Fibroblast of skin of scalp (primary cell): ENCODE data around the gene USB1.

Source experiments
- DNase-seq: peaks from one replicate; pipeline ENCODE4 v3.0.0-alpha.2; 2013

USB1 gene

DNA sequence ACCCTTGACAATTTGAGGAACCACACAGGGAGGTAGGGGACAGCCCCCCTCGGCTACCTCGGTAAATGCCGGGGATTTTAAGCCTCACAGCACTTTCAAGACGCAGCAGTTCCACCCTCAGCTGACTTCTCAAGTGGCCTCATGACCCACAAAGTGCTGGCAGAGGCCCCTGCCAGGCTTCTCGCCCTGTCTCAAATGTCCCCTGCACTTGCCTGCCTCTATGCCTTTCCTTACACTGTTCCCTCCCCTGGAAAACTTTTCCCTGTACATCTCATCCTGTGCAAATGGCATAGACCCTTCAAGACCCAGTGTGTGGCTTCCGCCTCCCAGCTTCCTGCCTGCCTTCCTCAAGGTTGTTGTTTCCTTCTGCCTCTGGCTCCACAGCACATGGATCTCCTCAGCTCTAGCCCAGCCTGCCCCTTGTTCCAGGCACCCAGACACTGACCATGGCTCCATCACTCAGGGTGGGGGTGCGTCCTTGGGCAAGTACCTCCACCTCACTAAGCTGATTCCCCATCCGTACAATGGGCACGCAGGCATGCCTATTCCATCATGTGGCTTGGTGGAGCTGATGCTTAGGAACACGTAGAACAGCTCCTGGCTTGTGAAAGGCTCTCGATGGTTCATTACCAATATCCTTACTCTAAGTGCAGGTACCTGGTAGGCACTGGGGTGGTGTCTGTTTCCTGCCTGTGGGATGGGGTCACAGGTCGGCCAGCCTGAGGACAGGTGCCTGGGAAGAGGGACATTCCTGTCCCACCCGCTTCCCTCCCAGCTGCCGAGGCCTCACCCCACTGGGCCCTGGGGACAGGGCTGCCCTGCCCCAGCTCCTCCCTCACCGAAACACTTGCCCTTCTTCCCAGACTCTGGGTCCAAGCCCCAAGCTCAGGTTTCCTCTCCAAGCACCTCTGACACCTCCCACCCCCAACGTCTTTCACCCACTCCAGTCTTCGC, 48.3 kb downstream of the USB1 start:
- no peak for DNase-seq

- DNase-seq: no peak
Measured at GRCh38 chr16:58051296-58051695, 50.1 kb downstream of the USB1 start.

DNA sequence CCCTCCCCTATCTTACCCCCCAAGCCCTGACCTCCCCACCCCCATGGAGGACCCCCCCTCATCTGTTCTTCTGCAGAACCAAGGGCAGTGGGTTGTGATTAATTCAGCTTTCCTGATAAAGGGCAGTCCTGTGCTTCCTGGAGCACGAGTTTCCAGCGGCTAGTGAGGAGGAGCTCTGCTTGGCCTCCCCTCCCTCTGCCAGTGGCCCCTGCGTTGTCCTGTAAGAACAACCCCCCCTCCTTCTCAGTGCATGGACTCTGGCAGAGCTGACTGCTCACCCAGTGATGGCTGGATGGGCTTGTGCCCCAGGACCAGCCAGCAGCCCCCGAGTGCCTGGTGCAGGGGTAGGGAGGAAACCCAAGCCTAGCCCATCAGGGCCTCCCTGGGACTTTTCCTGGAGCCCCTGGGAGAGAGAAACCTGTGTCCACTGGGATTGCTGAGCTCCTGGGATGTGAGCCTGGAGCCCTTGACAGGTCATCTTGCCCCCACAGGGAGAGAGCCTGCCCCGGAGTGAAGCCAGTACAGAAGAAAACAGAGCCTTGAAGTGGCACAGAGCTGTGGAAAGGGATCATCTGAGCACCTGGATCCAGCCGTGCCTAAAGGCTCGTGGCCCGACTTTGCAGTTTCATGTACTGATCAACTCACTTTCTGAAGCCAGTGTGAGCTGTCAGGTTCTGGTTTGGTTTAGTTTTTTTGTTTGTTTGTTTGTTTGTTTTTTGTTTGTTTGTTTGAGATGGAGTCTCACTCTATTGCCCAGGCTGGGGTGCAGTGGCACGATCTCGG, 50.8 kb downstream of the USB1 start:
- no peak for DNase-seq

GRCh38 chr16:58053682-58054005, 52.4 kb downstream of the USB1 start:
- no peak for DNase-seq

DNA sequence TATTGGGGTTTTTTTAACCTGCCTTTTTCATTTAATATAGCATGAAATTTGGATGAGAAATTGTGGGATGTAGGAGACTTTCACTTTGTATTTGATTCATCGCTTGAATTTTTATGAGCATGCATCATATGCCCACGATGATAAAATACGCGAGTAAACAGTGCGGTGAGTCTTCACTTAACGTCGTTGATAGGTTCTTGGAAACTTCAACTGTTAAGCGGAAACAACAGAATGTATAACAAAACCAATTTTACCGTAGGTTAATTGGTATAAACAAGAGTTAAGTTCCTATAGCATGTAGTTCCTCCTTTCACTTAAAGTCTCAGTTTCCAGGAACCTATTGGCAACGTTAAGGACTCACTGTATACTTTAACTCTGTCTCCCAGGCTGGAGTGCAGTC, 53.1 kb downstream of the USB1 start:
- DNase-seq: no peak

- DNase-seq: no peak
Measured at GRCh38 chr16:58056580-58056979, 55.4 kb downstream of the USB1 start.

- no peak for DNase-seq
Measured at GRCh38 chr16:58057121-58057520, 55.9 kb downstream of the USB1 start.

- DNase-seq: no peak
Measured at GRCh38 chr16:58057784-58058183, 56.6 kb downstream of the USB1 start.

GRCh38 chr16:58062821-58063220, 61.6 kb downstream of the USB1 start:
- no peak for DNase-seq

DNA sequence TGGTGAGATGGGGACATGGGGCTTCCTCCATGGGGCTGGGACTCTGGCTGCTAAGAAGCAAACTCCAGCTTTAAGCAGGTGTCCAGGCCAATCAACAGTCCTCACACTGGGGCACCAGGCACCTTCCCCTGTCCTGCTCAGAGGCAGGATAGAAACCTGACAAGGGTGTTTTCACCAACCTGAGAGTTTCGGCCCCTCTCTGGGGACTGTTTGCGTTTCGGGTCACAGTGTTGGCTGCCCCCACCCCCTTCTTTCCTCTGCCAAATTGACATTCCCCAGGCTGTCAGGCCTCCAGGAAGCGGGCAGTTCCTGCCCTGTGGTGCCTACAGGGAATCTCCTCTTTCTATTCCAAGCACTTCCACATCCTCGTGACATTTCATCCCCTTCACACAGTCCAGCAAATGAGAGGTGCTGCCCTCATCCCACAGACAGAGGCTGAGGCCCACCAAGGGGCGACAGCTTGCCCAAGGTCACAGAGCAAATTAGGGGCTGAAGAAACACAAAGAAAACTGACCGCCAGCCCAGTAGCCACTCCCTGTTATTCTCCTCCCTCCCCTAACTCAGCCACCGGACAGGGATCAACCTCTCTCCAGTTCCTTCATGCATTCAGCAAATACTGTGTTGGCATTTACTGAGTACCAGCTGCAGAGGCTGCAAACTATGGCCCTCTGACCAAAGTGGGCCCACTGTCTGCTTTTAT, 62.3 kb downstream of the USB1 start:
- no peak for DNase-seq

- DNase-seq: no peak
Measured at GRCh38 chr16:58070585-58070984, 69.4 kb downstream of the USB1 start.
